SIG-M5 (cell line): Measurements from ENCODE around the gene SF3B2.

Experiments
- DNase-seq: peaks from one replicate; lab custom pipeline; 2025; lab: John Stamatoyannopoulos, UW

SF3B2 gene

DNA sequence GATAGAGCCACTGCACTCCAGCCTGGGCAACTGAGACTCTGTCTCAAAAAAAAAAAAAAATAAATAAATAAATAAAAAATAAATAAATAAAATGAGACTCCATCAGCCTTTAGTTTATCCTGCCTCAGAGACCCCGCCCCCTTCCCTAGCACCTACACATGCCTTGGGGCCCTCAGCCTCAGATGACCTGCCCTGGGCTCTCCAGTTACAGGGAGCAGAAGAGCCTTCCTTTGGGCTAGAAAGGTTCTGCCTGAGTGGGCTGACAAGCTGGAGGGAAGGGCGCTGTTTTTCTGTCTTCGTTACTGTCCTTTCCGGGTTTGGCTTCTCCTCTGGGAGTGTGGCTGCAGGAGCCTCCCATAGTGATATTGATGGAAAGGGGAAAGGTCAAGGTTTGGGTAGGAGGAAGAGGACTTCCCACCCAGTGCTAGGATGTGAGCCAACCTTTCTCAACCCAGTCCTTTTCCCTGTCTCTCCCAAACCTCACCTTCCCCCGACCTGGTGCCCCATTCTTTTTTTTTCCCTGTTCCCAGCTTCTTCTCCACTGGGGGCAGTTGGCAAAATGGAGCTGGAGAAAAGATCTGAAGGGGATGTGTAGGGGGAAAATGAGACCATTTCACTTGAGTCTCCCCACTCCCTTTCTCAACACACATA lies 1.5 kb upstream of the SF3B2 start:
- no peak for DNase-seq

DNA sequence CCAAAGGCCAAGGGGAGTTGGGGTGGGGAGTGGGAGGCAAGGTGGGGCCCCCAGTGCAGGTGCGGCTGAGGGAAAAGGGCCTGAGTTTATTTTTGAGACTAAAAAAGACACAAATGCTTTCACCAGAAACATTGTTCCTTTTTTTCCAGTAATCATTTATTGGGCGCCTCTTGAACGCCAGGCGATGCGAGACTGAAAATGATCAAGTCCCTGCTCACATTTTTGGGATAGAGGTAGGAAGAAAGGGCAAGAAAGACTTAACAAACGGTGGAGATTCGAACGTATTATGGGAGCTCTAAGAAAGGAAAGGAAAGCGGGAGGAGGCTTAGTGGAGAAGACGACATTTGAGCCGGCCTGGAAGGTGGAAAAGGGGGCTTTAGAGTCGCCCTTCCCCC lies 796 bp upstream of the SF3B2 start:
- no peak for DNase-seq

DNA sequence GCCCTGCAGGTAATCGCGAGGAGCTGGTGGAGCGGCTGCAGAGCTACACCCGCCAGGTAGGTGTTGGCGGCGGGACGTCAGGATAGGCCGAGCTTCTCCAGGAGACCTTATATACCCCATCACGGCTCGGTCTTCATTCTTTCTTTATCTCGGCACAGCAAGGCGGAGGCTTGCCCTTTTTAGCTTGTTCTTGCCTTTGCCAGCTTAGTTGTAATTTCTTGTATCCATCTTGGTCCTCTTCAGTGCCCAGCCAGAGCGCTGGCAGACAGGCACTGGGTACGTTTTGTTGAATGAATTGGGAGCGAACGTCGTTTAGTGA lies 459 bp downstream of the SF3B2 start:
- DNase-seq: no peak

DNA sequence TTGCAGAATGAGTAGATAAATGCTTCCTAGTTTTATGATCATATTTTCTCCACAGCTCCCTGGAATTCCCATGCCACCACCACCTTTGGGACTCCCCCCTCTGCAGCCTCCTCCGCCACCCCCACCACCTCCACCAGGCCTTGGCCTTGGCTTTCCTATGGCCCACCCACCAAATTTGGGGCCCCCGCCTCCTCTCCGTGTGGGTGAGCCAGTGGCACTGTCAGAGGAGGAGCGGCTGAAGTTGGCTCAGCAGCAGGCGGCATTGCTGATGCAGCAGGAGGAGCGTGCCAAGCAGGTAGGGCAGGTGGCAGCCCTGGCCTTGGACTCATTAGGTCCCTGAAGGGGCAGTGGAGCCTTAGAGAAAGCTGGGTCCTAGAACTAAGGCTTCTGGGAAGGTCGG lies 2.9 kb downstream of the SF3B2 start:
- no peak for DNase-seq

DNA sequence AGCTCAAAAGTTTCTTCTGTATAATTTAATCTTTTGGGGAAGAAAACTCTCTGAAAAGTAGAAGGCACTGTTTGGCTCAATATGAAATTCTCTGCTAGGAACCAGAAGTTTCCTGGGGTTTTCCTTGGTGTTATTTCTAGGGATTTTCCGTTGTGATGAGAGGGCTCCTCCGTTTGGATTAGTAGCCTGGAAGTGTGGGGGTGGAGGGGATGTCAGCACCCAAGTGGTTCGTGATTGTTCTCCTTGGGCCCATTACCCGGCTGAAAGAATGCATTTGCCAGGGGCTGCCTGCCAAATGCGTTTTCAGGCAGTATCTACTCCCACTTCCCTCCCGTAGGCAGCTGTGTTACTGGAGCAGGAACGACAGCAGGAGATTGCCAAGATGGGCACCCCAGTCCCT lies 4.3 kb downstream of the SF3B2 start:
- no peak for DNase-seq

DNA sequence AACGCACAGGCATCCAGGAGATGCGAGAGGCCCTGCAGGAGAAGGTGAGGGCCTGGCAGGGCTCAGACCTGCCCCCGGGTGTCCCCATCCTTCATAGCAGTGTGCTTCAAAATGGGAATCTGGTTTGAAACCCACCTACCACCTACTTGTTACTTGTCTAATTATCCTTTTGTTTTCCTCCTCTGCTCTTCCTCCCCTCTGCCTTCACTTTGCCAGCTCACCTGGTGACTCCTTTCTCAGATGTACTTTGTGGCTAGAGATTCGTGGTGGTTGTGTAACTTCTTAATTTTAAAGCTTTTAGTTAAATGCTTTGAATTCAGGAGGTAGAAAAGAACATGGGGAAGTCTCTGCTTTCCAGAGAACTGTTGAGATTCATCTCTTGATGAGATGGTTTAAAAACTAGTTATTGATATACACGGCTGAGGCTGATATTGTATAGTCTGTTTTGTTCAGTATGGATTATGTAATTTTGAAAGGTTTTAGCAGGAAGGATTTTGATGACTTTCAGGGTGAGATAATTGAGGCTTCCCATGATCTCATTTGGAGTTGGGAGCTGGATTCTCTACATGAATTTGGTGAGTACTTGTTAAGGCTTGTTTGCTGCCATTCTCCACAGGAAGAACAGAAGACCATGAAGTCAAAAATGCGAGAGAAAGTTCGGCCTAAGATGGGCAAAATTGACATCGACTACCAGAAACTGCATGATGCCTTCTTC lies 8.0 kb downstream of the SF3B2 start:
- DNase-seq: no peak

DNA sequence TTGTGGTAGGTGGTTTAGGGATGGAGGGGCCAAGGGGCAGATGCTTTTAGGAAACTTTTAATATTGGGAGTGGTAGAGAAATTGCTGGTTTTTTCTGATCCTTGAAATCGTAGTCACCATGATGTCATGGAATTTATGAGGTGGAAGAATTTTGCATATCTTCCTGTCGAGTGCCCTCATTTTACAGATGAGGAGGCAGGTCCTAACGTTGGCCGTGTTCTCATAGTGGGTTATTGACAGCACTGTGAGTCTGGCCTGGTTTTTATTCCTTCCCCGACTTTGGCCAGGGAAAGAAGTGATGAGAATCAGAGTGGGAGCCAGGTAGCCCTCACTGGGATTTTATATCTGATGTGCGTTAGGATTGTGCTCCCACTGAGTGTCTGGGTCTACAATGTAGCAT lies 9.1 kb downstream of the SF3B2 start:
- DNase-seq: no peak

DNA sequence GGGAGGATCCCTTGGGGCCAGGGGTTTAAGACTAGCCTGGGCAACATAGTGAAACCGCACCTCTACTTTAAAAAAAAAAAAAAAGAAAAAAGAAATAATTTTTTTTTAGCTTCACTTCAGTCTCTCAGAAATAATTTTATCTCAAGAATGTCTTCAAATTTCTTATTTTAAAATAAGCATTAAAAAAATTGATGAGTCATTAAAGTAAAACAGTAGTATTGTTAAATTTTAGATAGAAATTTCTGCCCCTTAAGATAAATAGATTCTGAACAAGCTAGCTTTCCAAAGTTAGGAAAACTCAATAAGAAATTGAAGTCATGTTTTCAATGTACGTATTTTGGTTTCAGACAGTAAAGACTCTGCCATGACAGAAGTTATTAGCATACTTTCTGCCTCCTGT lies 10.2 kb downstream of the SF3B2 start:
- no peak for DNase-seq

DNA sequence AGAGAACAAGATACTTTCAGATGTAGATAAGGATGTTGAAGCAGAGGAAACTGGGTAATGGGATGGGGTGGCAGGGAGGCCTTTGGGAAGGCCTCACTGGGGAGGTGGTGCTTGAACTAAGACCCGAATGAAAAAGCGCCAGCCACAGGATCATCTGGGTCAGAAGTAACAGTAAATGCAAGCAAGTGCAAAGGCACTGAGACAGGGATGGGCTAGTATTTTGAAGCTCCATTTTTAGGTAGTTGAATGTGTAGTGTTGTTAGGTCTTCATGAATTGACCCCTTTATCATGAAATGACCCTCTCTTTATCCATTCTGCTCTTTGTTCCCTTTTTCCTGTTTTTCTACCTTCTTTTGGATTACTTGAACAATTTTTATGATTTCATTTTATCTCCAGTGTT lies 11.7 kb downstream of the SF3B2 start:
- no peak for DNase-seq

DNA sequence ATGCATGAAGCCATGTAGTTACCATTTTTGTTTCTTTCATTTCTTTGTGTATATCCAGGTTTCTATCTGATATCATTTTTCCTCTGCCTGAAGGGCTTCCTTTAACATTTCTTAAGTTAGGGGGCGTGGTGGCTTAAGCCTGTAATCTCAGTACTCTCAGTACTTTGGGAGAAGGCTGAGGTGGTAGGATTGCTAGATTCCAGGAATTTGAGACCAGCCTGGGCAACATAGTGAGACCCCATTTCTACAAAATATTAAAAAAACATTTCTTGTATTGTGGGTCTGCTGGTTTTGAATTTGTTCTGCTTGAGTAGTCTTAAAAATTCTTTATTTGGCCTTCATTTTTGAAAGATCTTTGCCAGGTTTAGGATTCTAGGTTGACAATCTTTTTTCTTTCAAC lies 12.4 kb downstream of the SF3B2 start:
- no peak for DNase-seq

DNA sequence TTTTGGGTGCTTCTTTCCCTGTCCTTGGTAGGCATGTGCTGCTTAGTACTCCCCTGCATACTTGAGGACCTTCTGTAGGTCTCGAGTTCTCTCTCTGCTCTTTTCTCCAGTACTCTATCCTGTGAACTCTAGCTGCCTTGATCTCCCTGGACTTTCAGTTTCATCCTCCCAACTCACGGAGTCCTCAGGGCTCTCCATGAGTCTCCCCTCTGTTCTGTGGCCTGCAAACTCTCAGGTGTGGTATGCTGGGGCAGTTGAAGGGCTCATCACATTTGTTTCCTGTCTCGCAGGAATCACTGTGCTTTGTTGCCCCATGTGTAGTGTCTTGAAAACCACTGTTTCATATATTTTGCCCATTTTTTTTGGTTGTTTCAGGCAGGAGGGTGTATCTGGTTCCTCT lies 14.6 kb downstream of the SF3B2 start:
- DNase-seq: no peak

DNA sequence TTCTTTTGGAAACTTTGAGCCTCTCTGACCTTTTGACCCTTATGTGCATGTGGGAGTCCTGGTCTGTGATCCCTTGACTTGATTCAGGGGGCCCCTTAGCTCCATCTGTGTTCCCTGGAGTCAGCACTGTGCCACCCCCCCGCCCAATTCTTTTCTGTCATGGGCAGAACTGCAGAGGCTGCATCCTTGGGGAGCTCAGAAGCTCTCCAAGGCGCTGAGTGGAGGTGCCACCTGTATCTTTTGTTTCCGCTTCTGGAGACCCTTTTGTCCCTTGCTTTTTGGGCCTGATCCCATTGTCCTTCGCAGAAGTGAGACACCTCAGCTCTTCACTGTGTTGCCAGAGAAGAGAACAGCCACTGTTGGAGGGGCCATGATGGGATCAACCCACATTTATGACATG lies 15.5 kb downstream of the SF3B2 start:
- DNase-seq: no peak

DNA sequence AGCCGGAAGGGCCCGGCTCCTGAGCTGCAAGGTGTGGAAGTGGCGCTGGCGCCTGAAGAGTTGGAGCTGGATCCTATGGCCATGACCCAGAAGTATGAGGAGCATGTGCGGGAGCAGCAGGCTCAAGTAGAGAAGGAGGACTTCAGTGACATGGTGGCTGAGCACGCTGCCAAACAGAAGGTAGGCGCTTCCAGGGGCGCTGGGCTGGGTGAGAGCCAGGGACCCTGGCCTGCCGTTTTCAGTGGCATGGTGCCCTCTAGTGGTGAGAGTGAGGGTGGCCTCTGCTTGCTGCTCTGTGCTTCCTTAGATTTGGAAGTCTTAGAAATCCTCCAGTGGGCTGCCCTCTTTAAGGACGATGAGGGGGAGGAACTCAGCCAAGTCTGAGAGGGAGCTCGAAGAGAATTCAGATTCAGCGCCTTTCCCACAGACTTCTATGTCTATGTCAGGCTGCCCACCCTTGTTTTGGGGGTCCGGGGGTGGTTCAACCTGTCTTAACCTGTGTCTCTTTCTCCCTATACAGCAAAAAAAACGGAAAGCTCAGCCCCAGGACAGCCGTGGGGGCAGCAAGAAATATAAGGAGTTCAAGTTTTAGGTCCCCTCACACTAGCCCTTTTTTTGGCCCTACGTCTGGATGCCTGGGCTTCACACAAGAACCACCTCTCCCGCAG lies 16.1 kb downstream of the SF3B2 start:
- no peak for DNase-seq

DNA sequence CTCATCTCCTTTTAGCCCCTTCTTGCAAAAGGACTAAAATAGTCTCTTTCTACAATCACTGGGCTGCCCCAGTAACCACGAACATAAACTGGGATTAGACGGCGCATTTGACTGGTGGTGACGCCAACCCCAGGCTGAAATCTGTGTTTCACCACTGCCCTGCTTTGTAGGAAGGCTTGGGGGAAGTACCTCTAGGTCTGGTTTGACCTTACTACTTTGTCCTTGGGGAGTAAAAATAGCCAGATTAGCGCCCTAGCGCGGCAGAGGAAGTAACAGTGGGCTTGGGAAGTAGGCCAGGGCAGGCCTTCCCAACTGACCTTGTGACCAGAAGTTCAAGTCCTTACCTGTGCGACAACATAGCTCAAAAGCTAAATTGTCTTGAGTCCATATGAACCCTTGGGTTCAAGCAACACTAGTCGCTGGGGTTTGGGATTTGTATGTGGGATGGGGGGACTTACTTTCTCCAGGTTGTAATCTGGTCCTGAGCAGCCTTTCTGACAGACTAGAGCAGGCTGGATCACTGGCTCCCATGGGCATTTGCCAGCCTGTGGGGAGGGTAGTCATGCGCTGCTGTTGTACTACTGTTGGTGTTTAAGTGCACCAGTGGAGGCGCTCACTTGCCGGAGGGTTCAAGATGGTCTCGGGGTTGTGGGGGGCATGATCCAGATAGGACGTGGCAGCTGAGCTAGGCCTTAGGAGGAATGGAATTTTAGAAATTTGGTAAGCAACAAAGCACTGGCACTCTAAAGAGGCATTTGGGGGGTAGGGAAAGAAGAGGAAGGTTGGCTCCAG lies 17.0 kb downstream of the SF3B2 start:
- no peak for DNase-seq

DNA sequence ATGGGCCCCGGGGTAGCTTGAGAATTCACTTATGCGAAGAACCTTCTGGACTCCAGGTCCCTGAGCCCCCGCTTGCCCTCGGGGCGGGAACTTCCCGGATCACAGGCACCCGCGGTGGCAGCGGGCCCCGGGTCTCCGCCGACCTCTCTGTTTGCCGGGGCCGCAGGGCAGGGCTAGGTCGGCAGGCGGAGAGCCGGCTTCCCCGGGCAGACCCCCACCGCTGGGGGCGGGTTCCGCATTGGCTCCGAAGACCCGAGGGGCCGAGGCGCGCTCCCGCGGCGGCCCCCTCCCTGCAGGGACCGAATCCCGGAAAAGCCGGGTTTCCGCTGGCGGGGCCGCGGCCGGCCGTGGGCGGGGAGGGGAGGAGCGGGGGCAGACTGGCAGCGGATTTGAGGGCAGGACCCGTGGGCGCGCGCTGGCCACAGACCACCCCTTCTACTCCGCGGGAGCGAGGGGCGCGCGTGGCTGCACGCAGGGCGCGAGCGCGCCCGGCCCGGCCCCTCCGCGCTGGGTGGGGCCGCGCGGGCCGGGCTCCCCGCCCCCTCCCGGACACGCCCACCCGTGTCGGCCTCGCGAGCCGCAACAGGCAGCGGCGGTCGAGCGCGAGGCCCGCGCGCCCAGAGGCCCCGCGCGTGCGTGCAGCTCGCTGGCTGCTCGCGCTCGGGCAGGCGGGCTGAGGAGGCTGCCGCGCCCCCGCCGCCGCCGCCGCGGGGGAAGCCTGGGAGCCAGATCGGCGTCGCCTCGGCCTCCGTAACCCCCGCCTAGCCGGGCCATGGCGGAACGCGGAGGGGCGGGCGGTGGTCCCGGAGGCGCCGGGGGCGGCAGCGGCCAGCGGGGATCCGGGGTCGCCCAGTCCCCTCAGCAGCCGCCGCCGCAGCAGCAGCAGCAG lies 17.8 kb downstream of the SF3B2 start, which contains the start of gene PACS1:
PACS1 (plus strand) TSS at position 558 of the 889 bp plus-strand sequence; CDS start at position 773, 215 bp downstream.
- no peak for DNase-seq

DNA sequence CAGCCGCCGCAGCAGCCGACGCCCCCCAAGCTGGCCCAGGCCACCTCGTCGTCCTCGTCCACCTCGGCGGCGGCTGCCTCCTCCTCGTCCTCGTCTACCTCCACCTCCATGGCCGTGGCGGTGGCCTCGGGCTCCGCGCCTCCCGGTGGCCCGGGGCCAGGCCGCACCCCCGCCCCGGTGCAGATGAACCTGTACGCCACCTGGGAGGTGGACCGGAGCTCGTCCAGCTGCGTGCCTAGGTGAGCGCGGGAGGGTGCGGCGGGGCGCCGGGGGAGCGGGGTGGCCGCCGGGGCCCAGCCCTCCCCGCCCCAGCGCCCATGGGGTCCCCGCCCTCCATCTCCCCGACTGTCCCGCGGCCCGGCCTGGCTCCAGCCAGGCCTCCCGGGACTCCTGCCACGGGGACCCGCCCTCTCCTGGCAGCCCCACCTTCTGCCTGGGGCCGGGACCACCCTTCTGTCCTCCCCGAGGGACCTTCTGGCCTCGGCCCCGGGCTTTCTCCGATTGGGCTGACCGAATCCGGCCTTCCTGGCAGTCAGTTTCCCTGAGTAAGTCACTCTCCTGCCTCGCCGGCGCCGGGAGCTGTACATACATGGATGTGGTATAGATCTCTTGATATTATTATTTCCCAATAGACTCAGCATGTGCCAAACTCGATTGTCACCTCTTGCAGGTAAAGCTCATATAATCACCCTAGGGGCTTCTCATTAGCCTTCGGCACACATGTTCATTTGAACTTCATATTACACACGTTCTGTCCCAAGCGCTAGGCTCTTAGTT lies 18.6 kb downstream of the SF3B2 start:
- DNase-seq: no peak

DNA sequence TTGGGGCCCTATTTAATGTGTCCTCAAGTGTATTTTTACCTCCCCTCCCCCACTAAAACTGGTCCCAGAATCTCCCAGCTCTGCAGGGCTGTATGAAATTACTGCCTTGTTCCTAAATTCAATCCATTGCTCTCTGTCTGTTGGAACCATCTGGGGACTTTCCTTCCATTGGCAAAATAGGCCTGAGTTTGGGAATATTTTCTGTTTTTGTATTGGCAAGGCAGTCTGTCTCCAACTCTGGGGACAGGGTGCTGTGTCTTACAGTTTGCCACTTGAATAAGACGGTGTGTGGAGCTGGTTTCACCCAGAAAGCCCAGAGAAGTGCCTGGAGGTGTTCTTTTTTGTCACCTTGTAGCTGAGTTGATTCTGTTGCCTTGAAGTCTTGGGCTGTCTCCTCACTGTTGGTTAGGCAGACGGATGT lies 19.2 kb downstream of the SF3B2 start:
- no peak for DNase-seq

DNA sequence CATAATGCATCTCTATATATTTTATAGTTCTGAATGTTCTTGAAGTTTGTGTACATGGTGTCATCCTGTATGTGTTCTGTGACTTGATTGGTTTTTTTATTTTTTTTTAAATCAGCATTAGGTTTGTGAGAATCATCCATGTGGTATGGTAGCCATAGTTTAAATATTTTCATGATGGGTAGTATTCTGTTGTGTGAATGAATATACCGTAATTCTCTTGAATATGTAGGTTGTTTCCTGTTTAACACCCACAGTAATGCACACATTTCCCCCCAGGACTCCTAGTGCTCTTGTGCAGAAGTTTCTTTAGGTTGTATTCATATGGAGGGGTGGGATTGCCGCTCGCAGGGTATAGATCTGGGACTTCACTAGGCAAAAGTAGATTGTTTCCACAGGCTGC lies 19.9 kb downstream of the SF3B2 start:
- DNase-seq: no peak

DNA sequence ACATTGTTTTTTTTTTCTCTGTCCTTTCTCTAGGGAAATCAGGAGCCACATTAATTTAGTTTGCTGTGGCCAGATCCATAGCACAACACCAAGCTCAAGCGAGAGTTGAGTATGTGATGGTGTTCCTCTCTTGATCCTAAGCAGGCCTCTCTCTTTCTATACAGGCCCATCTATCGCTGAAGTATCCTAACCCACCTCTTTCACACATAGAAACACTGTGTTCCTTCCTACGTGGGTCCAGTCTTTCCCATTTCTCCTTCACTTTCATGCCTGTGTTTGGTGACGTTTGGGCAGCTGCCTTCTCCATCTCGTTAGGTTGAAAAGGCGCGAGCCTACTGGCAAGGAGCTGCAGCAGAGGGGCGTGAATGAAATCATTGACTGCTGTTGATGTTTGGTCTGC lies 20.4 kb downstream of the SF3B2 start:
- no peak for DNase-seq

DNA sequence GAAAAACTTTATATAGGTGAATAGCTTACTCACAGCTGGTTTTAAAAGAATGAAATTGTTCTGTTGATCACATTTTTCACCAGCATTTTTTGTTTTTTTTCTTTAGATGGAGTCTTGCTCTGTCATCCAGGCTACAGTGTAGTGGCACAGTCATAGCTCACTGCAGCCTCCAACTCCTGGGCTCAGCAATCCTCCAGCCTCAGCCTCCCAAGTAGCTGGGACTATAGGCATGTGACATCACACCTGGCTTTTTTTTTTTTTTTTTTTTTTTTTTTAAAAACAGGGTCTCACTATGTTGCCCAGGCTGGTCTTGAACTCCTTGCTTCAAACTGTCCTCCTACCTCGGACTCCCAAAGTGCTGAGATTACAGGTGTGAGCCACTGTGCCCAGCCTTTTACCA lies 21.5 kb downstream of the SF3B2 start:
- no peak for DNase-seq

DNA sequence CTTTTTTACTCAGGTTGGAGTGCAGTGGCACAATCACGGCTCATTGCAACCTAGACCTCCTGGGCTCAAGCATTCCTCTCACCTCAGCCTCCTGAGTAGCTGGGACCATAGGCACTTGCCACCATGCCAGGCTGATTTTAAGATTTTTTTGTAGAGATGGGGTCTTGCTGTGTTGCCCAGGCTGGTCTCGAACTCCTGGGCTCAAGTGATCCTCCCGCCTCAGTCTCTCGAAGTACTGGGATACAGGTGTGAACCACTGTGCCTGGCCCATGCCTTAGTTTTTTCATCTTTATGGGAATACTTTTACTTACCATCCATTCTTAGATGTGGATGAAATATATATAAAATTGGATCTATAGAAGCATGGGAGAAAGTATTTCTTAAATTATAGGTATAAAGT lies 23.1 kb downstream of the SF3B2 start:
- no peak for DNase-seq
